ENCODE results near the gene NPBWR2. TPM values are rescaled to one million over a fixed set of nuclear protein-coding genes. Genes with fewer than 3 reads are reported as not detected.

Gene NPBWR2
- total RNA-seq, 2 experiments from 2014 or later, result not detected

- Mint-ChIP-seq H3K36me3 (ENCODE audit: low read depth) (peaks cover 24% of the 10 kb centered on the region), H3K9me3 (ENCODE audit: insufficient read depth) (no peaks in the 10 kb centered on the region), H3K4me1 (ENCODE audit: low read depth) (peaks cover 68% of the 10 kb centered on the region), H3K27ac (no peak overlapping the region), H3K4me3 (no peak overlapping the region), H3K27me3 (ENCODE audit: low read depth) (no peaks in the 10 kb centered on the region)
- ChIA-PET CTCF (interaction anchor here (1.2 to 2.9 kb wide), 5 partner anchors 9 to 31 kb away, joined by 3 to 13 read pairs (median 5); partner anchors contain the start of genes LKAAEAR1, OPRL1 and RGS19), POLR2A (no interaction called here)
- DNase-seq (no peak), ATAC-seq (no peak)
These were observed 37.6 kb downstream of the NPBWR2 start for GRCh38 chr20:64069614-64070243.

- ATAC-seq, result no peak
- H3K4me3 Mint-ChIP-seq, result no peak overlapping the region
- H3K9me3 Mint-ChIP-seq (ENCODE audit: insufficient read depth), result no peaks in the 10 kb centered on the region
- no peak for DNase-seq
- CTCF ChIA-PET, result interaction anchor here (1.2 to 2.9 kb wide), 5 partner anchors 9 to 31 kb away, joined by 3 to 13 read pairs (median 5); partner anchors contain the start of genes LKAAEAR1, OPRL1 and RGS19
- POLR2A ChIA-PET, result interaction anchor here (1.1 kb wide), 1 partner anchor 17 kb away, joined by 3 read pairs; no protein-coding TSS in a partner anchor
- no peaks in the 10 kb centered on the region for H3K27me3 Mint-ChIP-seq (ENCODE audit: low read depth)
- H3K4me1 Mint-ChIP-seq (ENCODE audit: low read depth), result peaks cover 71% of the 10 kb centered on the region
- peak overlapping the region; percentile 55 for H3K27ac Mint-ChIP-seq
- H3K36me3 Mint-ChIP-seq (ENCODE audit: low read depth), result peaks cover 19% of the 10 kb centered on the region
These were observed 38.2 kb downstream of the NPBWR2 start for GRCh38 chr20:64069209-64069613.

GRCh38 chr20:64068386-64069208, 38.8 kb downstream of the NPBWR2 start:
- ATAC-seq (no peak), DNase-seq (no peak)
- Mint-ChIP-seq H3K9me3 (ENCODE audit: insufficient read depth) (no peaks in the 10 kb centered on the region), H3K4me1 (ENCODE audit: low read depth) (peaks cover 75% of the 10 kb centered on the region), H3K27ac (peak overlapping the region; percentile 77), H3K36me3 (ENCODE audit: low read depth) (peaks cover 15% of the 10 kb centered on the region), H3K4me3 (no peak overlapping the region), H3K27me3 (ENCODE audit: low read depth) (no peaks in the 10 kb centered on the region)
- ChIA-PET CTCF (interaction anchor here (1.1 to 2.9 kb wide), 4 partner anchors 10 to 95 kb away, joined by 3 to 13 read pairs (median 4); partner anchors contain the start of genes LKAAEAR1, OPRL1 and RGS19), POLR2A (interaction anchor here (1.1 kb wide), 1 partner anchor 17 kb away, joined by 3 read pairs; no protein-coding TSS in a partner anchor)

- CTCF ChIA-PET, result interaction anchor here (1.1 to 2.9 kb wide), 2 partner anchors 11 to 94 kb away, joined by 3 to 13 read pairs; partner anchors contain the start of genes OPRL1 and RGS19
- no peaks in the 10 kb centered on the region for H3K9me3 Mint-ChIP-seq (ENCODE audit: insufficient read depth)
- peaks cover 9% of the 10 kb centered on the region for H3K36me3 Mint-ChIP-seq (ENCODE audit: low read depth)
- POLR2A ChIA-PET, result interaction anchor here (0.6 to 2.6 kb wide), 3 partner anchors 9 to 135 kb away, joined by 3 to 11 read pairs (median 3); no protein-coding TSS in a partner anchor
- peak overlapping the region; percentile 95 for H3K27ac Mint-ChIP-seq
- H3K4me1 Mint-ChIP-seq (ENCODE audit: low read depth), result peaks cover 71% of the 10 kb centered on the region
- DNase-seq, result no peak
- H3K27me3 Mint-ChIP-seq (ENCODE audit: low read depth), result no peaks in the 10 kb centered on the region
- no peak for ATAC-seq
- peak overlapping the region; percentile 36 for H3K4me3 Mint-ChIP-seq
These were observed 39.5 kb downstream of the NPBWR2 start for GRCh38 chr20:64067733-64068307.

GRCh38 chr20:64067005-64067632, 40.2 kb downstream of the NPBWR2 start:
- Mint-ChIP-seq H3K4me1 (ENCODE audit: low read depth) (peaks cover 66% of the 10 kb centered on the region), H3K4me3 (peak overlapping the region; percentile 12), H3K36me3 (ENCODE audit: low read depth) (peaks cover 4% of the 10 kb centered on the region), H3K9me3 (ENCODE audit: insufficient read depth) (no peaks in the 10 kb centered on the region), H3K27ac (peak overlapping the region; percentile 95), H3K27me3 (ENCODE audit: low read depth) (no peaks in the 10 kb centered on the region)
- no peak for DNase-seq
- CTCF ChIA-PET, result interaction anchor here (1.6 to 2.0 kb wide), 2 partner anchors 10 to 54 kb away, joined by 6 to 7 read pairs; no protein-coding TSS in a partner anchor
- POLR2A ChIA-PET, result interaction anchor here (0.6 to 2.6 kb wide), 3 partner anchors 10 to 134 kb away, joined by 3 to 11 read pairs (median 5); partner anchors contain the start of genes OPRL1 and RGS19
- no peak for ATAC-seq

- peak overlapping the region; percentile 95 for H3K27ac Mint-ChIP-seq
- ATAC-seq, result peak; percentile 57
- H3K36me3 Mint-ChIP-seq (ENCODE audit: low read depth), result peaks cover 3% of the 10 kb centered on the region
These were observed 41.4 kb downstream of the NPBWR2 start for GRCh38 chr20:64065974-64066343.

GRCh38 chr20:64065062-64065973, 42.0 kb downstream of the NPBWR2 start:
- ATAC-seq, result peak; percentile 6

More at GRCh38 chr20:64065974-64066343, 41.4 kb downstream of the NPBWR2 start:
- Mint-ChIP-seq H3K4me3 (peak overlapping the region; percentile 59), H3K4me1 (ENCODE audit: low read depth) (peaks cover 65% of the 10 kb centered on the region), H3K9me3 (ENCODE audit: insufficient read depth) (no peaks in the 10 kb centered on the region), H3K27me3 (ENCODE audit: low read depth) (no peaks in the 10 kb centered on the region)
- ChIA-PET CTCF (interaction anchor here (1.0 to 2.0 kb wide), 4 partner anchors 9 to 55 kb away, joined by 3 to 8 read pairs (median 6); partner anchors contain the start of genes OPRL1 and RGS19), POLR2A (interaction anchor here (0.7 to 2.6 kb wide), 5 partner anchors 9 to 85 kb away, joined by 3 to 11 read pairs (median 5); partner anchors contain the start of genes OPRL1, PRPF6 and RGS19)
- DNase-seq, result peak; percentile 89

GRCh38 chr20:64064145-64064698, 43.1 kb downstream of the NPBWR2 start:
- no peaks in the 10 kb centered on the region for H3K27me3 Mint-ChIP-seq (ENCODE audit: low read depth)
- H3K36me3 Mint-ChIP-seq (ENCODE audit: low read depth), result no peaks in the 10 kb centered on the region
- POLR2A ChIA-PET, result interaction anchor here (0.6 to 2.1 kb wide), 4 partner anchors 15 to 356 kb away, joined by 3 to 7 read pairs (median 4); partner anchors contain the start of genes ARFRP1, OPRL1, PRPF6 and RGS19
- no peak for DNase-seq
- peaks cover 61% of the 10 kb centered on the region for H3K4me1 Mint-ChIP-seq (ENCODE audit: low read depth)
- H3K9me3 Mint-ChIP-seq (ENCODE audit: insufficient read depth), result no peaks in the 10 kb centered on the region
- CTCF ChIA-PET, result interaction anchor here (1.0 to 1.8 kb wide), 3 partner anchors 20 to 84 kb away, joined by 3 to 7 read pairs (median 5); partner anchors contain the start of genes LKAAEAR1, PRPF6 and SAMD10
- H3K4me3 Mint-ChIP-seq, result peak overlapping the region; percentile 85
- peak overlapping the region; percentile 86 for H3K27ac Mint-ChIP-seq
- no peak for ATAC-seq

More at GRCh38 chr20:64065062-64065973, 42.0 kb downstream of the NPBWR2 start:
- peak overlapping the region; percentile 59 for H3K4me3 Mint-ChIP-seq
- H3K36me3 Mint-ChIP-seq (ENCODE audit: low read depth), result no peaks in the 10 kb centered on the region
- peaks cover 65% of the 10 kb centered on the region for H3K4me1 Mint-ChIP-seq (ENCODE audit: low read depth)
- H3K27ac Mint-ChIP-seq, result peak overlapping the region; percentile 95
- H3K9me3 Mint-ChIP-seq (ENCODE audit: insufficient read depth), result no peaks in the 10 kb centered on the region
- POLR2A ChIA-PET, result interaction anchor here (0.7 to 2.6 kb wide), 6 partner anchors 10 to 85 kb away, joined by 3 to 11 read pairs (median 4); partner anchors contain the start of genes OPRL1, PRPF6 and RGS19
- CTCF ChIA-PET, result interaction anchor here (1.0 to 2.0 kb wide), 7 partner anchors 8 to 85 kb away, joined by 3 to 8 read pairs (median 6); partner anchors contain the start of genes LKAAEAR1, OPRL1, PRPF6 and RGS19
- peak; percentile 52 for DNase-seq
- no peaks in the 10 kb centered on the region for H3K27me3 Mint-ChIP-seq (ENCODE audit: low read depth)

GRCh38 chr20:64063389-64064144, 43.8 kb downstream of the NPBWR2 start:
- Mint-ChIP-seq H3K4me1 (ENCODE audit: low read depth) (peaks cover 58% of the 10 kb centered on the region), H3K4me3 (peak overlapping the region; percentile 85), H3K36me3 (ENCODE audit: low read depth) (no peaks in the 10 kb centered on the region), H3K27me3 (ENCODE audit: low read depth) (no peaks in the 10 kb centered on the region), H3K27ac (peak overlapping the region; percentile 86), H3K9me3 (ENCODE audit: insufficient read depth) (no peaks in the 10 kb centered on the region)
- POLR2A ChIA-PET, result interaction anchor here (0.6 to 1.0 kb wide), 5 partner anchors 24 to 356 kb away, joined by 3 to 5 read pairs (median 3); partner anchors contain the start of genes ARFRP1 and ZGPAT
- ATAC-seq (no peak), DNase-seq (no peak)
- CTCF ChIA-PET, result interaction anchor here (0.7 to 3.8 kb wide), 6 partner anchors 10 to 526 kb away, joined by 3 to 20 read pairs (median 4); partner anchors contain the start of genes PRPF6 and SAMD10
